Inferior parietal cortex (tissue), 1 donor: Measurements from ENCODE around the gene ZDHHC4.

Experiments
- DNase-seq: peaks from one replicate; pipeline ENCODE4 v3.0.0-alpha.2; 2016; ENCODE audit errors: extremely low spot score

The ZDHHC4 gene

GRCh38 chr7:6606866-6607583 lies 29.8 kb downstream of the ZDHHC4 start:
- no peak for DNase-seq

DNA sequence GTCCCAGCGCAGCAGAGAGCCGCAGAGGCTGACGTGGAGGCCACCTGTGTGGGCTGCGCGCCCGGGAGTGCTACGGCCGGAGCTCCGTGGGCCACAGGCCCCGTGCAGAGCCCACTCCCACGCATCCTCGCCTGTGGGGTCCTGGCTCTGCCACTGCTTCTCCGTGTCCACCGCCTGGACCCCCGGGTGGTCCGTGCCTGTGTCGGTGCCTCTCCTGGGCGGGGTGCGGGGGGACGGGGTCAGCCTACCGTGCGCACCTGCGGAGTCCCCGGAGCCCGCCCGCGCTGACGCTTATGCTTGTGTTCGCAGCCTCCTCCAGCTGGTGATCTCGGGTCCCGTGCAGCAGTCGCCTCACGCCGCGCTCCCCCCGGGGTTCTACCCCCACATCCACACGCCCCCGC lies 30.4 kb downstream of the ZDHHC4 start:
- no peak for DNase-seq

DNA sequence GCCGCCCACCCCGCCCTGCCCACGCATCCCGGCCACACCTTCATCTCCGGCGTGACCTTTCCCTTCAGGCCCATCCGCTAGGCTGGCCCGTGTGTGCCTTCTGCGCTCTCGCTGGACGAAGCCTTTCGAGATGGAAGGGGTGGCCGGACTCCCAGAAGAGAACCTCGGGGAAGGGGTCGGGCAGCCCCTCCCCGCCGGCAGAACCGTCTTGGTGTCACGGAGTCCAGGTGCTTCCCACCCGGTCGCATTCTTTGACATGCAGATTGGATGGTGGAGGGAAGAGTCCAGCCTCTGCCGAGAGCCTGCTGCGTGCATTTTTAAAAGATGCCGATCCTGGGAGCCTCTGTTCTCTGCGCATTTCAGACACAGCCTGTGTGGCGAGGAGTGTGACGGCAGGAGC lies 30.8 kb downstream of the ZDHHC4 start:
- DNase-seq = no peak

- no peak for DNase-seq
Observed at GRCh38 chr7:6608794-6609193, 31.5 kb downstream of the ZDHHC4 start.

- DNase-seq = no peak
Observed at GRCh38 chr7:6612819-6613218, 35.6 kb downstream of the ZDHHC4 start.

DNA sequence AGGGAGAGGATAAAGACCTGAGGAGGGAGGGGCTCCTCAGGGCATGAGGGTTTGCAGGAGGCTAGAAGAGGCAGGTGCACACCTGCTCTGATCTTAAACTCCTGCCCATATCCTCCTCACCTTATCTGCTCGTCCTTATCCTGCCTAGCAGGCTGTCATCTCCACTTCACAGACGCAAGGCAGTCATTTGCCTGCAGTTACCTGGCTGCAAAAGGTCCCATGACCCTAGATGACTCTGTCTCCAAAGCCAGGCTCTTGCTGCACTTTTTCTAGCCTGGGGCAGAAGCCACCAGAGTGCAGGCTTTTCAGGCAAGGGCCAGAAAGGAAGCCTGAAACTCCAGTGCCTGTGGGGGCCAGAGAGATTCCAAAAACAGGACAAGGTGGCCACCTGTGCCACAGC lies 36.5 kb downstream of the ZDHHC4 start:
- no peak for DNase-seq

- no peak for DNase-seq
Observed at GRCh38 chr7:6614953-6615722, 37.9 kb downstream of the ZDHHC4 start, which contains the start of gene ZNF853. ZNF853 (plus strand) TSS chr7:6615610; CDS start chr7:6616175, 565 bp downstream.

GRCh38 chr7:6615723-6616555 lies 38.7 kb downstream of the ZDHHC4 start:
- no peak for DNase-seq

DNA sequence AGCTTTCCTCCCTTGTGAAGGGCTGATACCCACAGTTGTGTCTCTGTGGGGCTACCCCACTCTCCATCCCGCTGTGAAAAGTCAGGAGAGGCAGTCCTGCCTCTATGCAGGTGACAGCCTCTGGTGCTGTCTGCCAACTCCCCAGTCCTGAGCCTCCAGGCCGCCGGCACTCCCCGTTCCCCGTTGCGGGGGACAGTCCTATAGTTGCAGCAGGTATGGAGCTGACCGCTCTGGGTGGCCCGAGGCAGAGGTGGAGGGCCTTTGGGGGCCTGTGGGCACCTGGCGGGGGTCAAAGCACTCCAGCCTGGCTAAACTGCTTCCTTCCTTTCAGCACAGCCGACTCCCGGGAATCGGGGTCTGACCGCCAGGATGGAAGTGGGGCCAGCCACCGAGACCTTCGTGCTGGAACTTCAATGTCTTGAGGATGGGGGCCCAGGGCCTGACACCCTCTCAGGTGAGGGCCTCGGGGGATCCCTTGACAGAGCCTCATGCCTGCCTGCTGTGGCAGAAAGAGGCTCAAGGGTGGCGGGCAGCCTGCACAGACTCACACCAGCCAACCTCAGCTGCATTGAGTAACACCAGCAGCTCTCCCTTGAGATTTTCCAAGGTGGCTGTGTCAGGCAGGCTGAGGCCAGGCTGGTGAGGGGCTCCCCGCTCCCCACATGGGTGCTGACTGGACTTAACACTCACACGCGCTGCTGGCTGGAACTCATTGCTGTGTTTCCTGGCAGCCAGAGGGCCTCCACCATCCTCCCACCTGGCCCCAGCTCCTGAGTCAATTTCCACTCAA lies 39.8 kb downstream of the ZDHHC4 start:
- DNase-seq = no peak

GRCh38 chr7:6618621-6619020 lies 41.4 kb downstream of the ZDHHC4 start:
- no peak for DNase-seq

- DNase-seq = no peak
Observed at GRCh38 chr7:6619961-6620360, 42.7 kb downstream of the ZDHHC4 start.

GRCh38 chr7:6621195-6622133 lies 44.2 kb downstream of the ZDHHC4 start:
- DNase-seq = no peak

GRCh38 chr7:6622134-6622710 lies 45.0 kb downstream of the ZDHHC4 start:
- no peak for DNase-seq

GRCh38 chr7:6623589-6624245 lies 46.5 kb downstream of the ZDHHC4 start:
- no peak for DNase-seq

DNA sequence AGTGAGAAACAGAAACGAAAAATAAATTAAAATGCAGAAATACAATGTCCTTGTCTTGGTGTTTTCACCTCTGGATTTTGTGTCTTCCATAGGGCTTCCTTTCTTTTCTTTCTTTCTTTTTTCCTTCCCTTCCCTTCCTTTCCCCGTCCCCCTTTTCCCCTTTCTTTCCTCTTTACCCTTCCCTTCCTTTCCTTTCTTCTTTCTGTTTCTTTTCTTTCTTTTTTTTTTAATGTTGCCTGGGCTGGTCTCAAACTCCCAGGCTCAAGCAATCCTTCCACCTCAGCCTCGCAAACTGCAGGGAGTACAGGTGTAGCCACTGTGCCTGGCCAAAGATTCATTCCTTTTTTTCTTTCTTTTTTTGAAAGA lies 47.0 kb downstream of the ZDHHC4 start:
- no peak for DNase-seq

DNA sequence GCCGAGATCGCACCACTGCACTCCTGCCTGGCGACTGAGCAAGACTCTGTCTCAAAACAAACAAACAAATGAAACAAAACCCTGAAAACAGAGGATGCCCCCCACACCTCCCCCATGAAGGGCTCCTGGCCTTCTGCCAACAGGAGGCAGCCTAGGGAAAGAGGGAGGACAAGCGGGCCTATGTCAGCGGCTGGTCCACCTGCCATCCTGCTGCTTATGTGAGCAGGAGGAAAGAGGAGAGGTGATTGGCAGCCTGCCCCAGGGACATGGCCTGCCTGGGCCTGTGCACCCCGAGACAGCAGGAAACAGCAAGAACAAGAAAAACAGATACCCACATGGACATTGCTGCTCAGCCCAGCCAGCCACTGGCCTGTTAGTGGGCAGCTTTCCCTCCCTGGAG lies 50.8 kb downstream of the ZDHHC4 start:
- DNase-seq = no peak

DNA sequence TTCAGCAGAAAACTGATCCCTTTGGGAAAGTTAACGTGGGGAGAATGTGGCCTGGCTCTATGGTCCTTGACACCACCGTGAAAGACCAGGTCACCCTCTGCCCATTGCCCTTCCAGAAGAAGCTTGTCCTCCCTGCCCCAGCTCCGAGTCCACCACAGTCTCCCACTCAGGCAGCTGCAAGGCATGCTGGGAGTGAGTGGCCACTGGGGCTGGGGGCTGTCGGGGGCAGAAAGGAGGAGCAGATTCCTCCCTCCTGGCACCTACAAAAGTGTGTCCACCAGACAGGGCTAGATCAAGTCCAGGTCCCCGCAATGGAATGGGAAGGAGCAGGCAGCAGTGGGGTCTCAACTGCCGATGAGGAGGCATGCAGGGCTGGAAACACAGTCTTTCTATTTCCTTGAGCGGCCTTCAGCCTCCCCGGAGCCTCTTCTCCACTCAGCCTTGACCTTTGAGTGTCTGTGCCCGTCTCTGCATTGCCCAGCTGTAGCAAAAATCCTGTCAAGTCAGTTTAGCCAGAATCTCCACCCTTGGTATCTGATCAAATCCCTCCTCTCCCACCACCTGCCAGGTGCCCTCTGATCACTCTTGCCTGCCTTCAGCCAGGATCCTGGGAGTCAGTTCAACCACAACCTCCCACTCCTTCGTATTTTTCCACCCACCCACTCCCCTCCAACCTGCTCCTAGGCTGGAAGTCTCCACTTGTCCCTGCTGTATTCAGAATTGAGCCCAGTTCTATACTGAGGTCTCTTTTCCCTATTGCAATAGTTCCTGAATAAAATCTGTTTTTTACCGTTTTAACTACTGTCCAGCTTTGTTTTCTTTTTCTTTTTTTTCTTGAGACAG lies 53.0 kb downstream of the ZDHHC4 start:
- DNase-seq = no peak

GRCh38 chr7:6631605-6632004 lies 54.4 kb downstream of the ZDHHC4 start:
- DNase-seq = no peak

- DNase-seq = no peak
Observed at GRCh38 chr7:6634021-6634420, 56.8 kb downstream of the ZDHHC4 start.
